ENCODE results near the gene MYF6. TPM values are rescaled to one million over a fixed set of nuclear protein-coding genes. Genes with fewer than 3 reads are reported as not detected.

MYF6 gene
- not detected in 2 replicates for total RNA-seq

GRCh38 chr12:80707126-80707829, at the start of gene MYF6:
MYF6 (plus strand) TSS chr12:80707634; CDS start chr12:80707720, 86 bp downstream.

GRCh38 chr12:80716696-80717469, 9.4 kb downstream of the MYF6 start, which contains the start of gene MYF5:
MYF5 (plus strand) TSS chr12:80716912; CDS start chr12:80717064, 152 bp downstream.

Other genes starting within 250 kb of the MYF6 start
- not detected in 2 replicates for gene MYF5, start 9.3 kb downstream of the MYF6 start, total RNA-seq
- gene LIN7A, start 230.3 kb downstream of the MYF6 start, total RNA-seq, result 7.6 and 24.0 TPM in 2 replicates